Calu3 (cell line): Measurements from ENCODE around the gene FABP6. TPM values are rescaled to one million over a fixed set of nuclear protein-coding genes. Genes with fewer than 3 reads are reported as not detected.

Experiments used
- BruUV-seq: library from RNA; stranded (reverse); fragments of 400-500 nt; replicated peaks from 2 replicates; lab custom pipeline; 2021; lab: Mats Ljungman, UMichigan
- CTCF ChIA-PET: fragments of 300-600 bp; sonication (Branson Sonifier 250); formaldehyde crosslinking; loops from one replicate; lab custom pipeline; 2022; ENCODE audit warnings: antibody characterized with exemption; lab: Charles Lee
- DNase-seq: peaks from one replicate; pipeline ENCODE4 v3.0.0; 2022
- H3K27ac Mint-ChIP-seq: one replicate; pipeline ENCODE4 v1.8.0; 2022; ENCODE audit warnings: mixed read lengths; ENCODE audit not compliant: unreplicated experiment
- H3K27me3 Mint-ChIP-seq: one replicate; pipeline ENCODE4 v1.8.0; 2022; ENCODE audit warnings: mixed read lengths; ENCODE audit not compliant: unreplicated experiment
- H3K36me3 Mint-ChIP-seq: one replicate; pipeline ENCODE4 v1.8.0; 2022; ENCODE audit warnings: mild to moderate bottlenecking, moderate library complexity, mixed read lengths; ENCODE audit not compliant: insufficient read depth, unreplicated experiment
- H3K4me1 Mint-ChIP-seq: one replicate; pipeline ENCODE4 v1.8.0; 2022; ENCODE audit warnings: mild to moderate bottlenecking, low read depth, mixed read lengths; ENCODE audit not compliant: unreplicated experiment
- H3K4me3 Mint-ChIP-seq: one replicate; pipeline ENCODE4 v1.8.0; 2022; ENCODE audit warnings: mild to moderate bottlenecking, low read depth, moderate library complexity, mixed read lengths; ENCODE audit not compliant: unreplicated experiment
- H3K9me3 Mint-ChIP-seq: one replicate; pipeline ENCODE4 v1.8.0; 2022; ENCODE audit warnings: low read depth, mixed read lengths; ENCODE audit not compliant: unreplicated experiment
- CTCF ChIP-seq: fragments of 200-600 bp; IDR thresholded peaks from one replicate; pipeline ENCODE4 v1.8.0; 2022; ENCODE audit warnings: antibody characterized with exemption; ENCODE audit not compliant: unreplicated experiment
- intact Hi-C: fragments of 100-400 bp; cut with micrococcal nuclease; formaldehyde crosslinking; loops from one replicate; pipeline ENCODE4 v1.10.0; 2022; ENCODE audit not compliant: unreplicated experiment
- total RNA-seq: library from RNA; stranded (reverse); gene quantifications from 2 replicates; pipeline ENCODE4 v1.2.3, GENCODE V29; 2022

Gene FABP6
- total RNA-seq, 1 experiment from 2014 or later, result 1.6 TPM

- CTCF ChIA-PET, result no interaction called here
- no peak overlapping the region for H3K27ac Mint-ChIP-seq
- H3K9me3 Mint-ChIP-seq, result no peaks in the 10 kb centered on the region
- no peak overlapping the region for H3K4me3 Mint-ChIP-seq
- intact Hi-C loops, result no loop called here
- DNase-seq, result no peak
- H3K36me3 Mint-ChIP-seq, result no peaks in the 10 kb centered on the region
- peaks cover 15% of the 10 kb centered on the region for H3K4me1 Mint-ChIP-seq
- BruUV-seq, result no TSS peak
- TF ChIP-seq CTCF, result no peak
- no peaks in the 10 kb centered on the region for H3K27me3 Mint-ChIP-seq
These were observed 38.8 kb downstream of the FABP6 start for GRCh38 chr5:160268121-160268520.

DNA sequence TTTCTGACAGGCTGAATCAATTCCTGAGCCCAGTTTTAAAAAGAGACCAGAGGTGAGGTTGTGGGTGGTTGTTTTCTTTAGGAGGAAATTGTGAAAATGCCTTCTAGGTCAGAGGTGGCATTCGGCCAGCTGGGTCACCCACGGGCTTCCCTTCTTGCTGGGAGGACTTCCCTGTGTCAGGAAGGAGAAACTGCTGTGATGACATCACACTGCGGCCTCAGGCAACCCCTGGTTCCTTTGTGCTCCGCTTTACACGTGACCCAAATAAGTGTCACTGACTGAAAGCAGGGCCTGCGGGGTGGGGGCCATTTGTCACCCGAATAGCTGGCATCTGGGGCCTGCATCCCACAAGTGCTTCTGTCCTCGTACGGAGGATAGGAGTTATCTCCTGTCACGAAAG, 39.7 kb downstream of the FABP6 start:
- H3K4me3 Mint-ChIP-seq, result no peak overlapping the region
- TF ChIP-seq CTCF, result peak; percentile 9
- intact Hi-C loops, result no loop called here
- no peaks in the 10 kb centered on the region for H3K9me3 Mint-ChIP-seq
- peaks cover 9% of the 10 kb centered on the region for H3K4me1 Mint-ChIP-seq
- H3K36me3 Mint-ChIP-seq, result no peaks in the 10 kb centered on the region
- BruUV-seq, result no TSS peak
- peak; percentile 29 for DNase-seq
- CTCF ChIA-PET, result no interaction called here
- no peak overlapping the region for H3K27ac Mint-ChIP-seq
- no peaks in the 10 kb centered on the region for H3K27me3 Mint-ChIP-seq

DNA sequence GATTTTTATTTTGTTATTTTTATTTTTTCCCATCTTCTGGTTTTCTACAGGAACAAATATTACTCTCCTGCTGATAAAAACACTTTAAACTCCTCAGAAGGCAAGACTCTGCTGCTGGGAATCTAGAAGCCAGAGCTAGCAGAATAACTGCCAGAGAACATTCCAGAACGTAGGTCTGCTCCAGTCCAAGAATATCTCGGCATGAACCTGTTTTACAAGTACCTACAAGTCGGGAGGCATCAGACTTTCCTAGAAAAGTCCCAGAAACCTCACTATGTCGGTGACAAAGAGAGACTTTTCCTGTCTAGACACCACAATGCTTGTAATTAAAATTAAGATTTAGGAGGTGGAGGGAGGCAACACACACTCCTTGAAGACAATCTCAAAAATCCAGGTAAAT, 41.4 kb downstream of the FABP6 start:
- Mint-ChIP-seq H3K9me3 (no peaks in the 10 kb centered on the region), H3K4me3 (no peak overlapping the region), H3K27ac (no peak overlapping the region), H3K4me1 (peaks cover 9% of the 10 kb centered on the region), H3K27me3 (no peaks in the 10 kb centered on the region), H3K36me3 (peaks cover 8% of the 10 kb centered on the region)
- BruUV-seq, result no TSS peak
- DNase-seq, result no peak
- intact Hi-C loops, result no loop called here
- CTCF ChIA-PET, result no interaction called here
- no peak for TF ChIP-seq CTCF

DNA sequence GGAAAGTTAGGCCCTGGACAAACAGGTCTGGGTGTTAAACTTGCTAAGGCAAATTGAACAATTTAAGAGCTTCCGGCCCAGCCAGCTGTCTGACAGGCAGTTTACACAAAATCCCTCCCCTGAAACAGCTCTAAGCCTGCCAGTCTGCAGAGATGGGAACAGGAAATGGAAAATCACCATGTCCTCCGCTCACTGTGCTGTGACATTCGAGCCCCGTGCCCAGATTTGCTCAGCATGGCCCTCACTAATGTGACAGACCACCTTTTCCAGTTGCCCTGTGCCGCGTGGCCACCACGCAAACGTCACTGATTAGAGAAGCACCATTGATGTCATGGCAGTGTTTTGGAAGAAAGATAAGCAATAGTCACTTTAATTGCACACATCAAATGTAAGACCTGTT, 42.1 kb downstream of the FABP6 start:
- intact Hi-C loops, result no loop called here
- no TSS peak for BruUV-seq
- Mint-ChIP-seq H3K4me3 (no peak overlapping the region), H3K4me1 (peaks cover 9% of the 10 kb centered on the region), H3K27me3 (no peaks in the 10 kb centered on the region), H3K36me3 (peaks cover 8% of the 10 kb centered on the region), H3K27ac (no peak overlapping the region), H3K9me3 (no peaks in the 10 kb centered on the region)
- TF ChIP-seq CTCF, result no peak
- CTCF ChIA-PET, result no interaction called here
- no peak for DNase-seq
